H1 (cell line): Measurements from ENCODE around the gene UBE2F. TPM values are rescaled to one million over a fixed set of nuclear protein-coding genes. Genes with fewer than 3 reads are reported as not detected.
"Not testable (repeated sequence)": the region's sequence is repeated elsewhere in the genome, so short reads cannot be mapped to it uniquely, and the experiment has no call there.

Source experiments
- CTCF ChIA-PET: fragments of 300-600 bp; sonication (Branson Sonifier 250); formaldehyde crosslinking; loops from one replicate; lab custom pipeline; 2021; ENCODE audit not compliant: partially characterized antibody; lab: Charles Lee
- POLR2A ChIA-PET: fragments of 300-600 bp; sonication (Branson Sonifier 250); formaldehyde crosslinking; loops from one replicate; lab custom pipeline; 2021; ENCODE audit warnings: inconsistent platforms; ENCODE audit not compliant: partially characterized antibody; lab: Charles Lee
- DNase-seq, 2 experiments: peaks; one replicate each; pipeline versions ENCODE4 v3.0.0 to v3.0.0-alpha.2; 2010 to 2022; ENCODE audit warnings: low spot score in 2 of 2, low read depth in 1 of 2, mixed read lengths in 1 of 2
- FAIRE-seq: peaks from 2 replicates; lab custom pipeline; 2011; peaks lifted over from hg19 to GRCh38; lab: Jason Lieb, UNC
- H2AFZ ChIP-seq: 2 replicates; pipeline ENCODE4 v1.8.1; 2012; ENCODE audit warnings: low read length, inconsistent platforms
- H2AK5ac ChIP-seq: 2 replicates; pipeline ENCODE4 v1.6.1; 2013; ENCODE audit warnings: low read depth, low read length
- H2BK120ac ChIP-seq: replicated peaks from 2 replicates; pipeline ENCODE3; 2013; ENCODE audit warnings: low read depth, low read length, inconsistent platforms
- H2BK12ac ChIP-seq: 2 replicates; pipeline ENCODE4 v1.6.1; 2013; ENCODE audit warnings: low read depth, low read length
- H2BK15ac ChIP-seq: 2 replicates; pipeline ENCODE4 v1.6.1; 2013; ENCODE audit warnings: low read length
- H2BK20ac ChIP-seq: 2 replicates; pipeline ENCODE4 v1.6.1; 2013; ENCODE audit warnings: low read length
- H2BK5ac ChIP-seq: 2 replicates; pipeline ENCODE4 v1.6.1; 2013; ENCODE audit warnings: low read depth, low read length
- H3K14ac ChIP-seq: 2 replicates; pipeline ENCODE4 v1.6.1; 2013; ENCODE audit warnings: inconsistent platforms; ENCODE audit not compliant: insufficient read length
- H3K18ac ChIP-seq: 2 replicates; pipeline ENCODE4 v1.6.1; 2013; ENCODE audit warnings: low read length; ENCODE audit errors: extremely low read depth
- H3K23ac ChIP-seq: 2 replicates; pipeline ENCODE4 v1.6.1; 2013; ENCODE audit warnings: inconsistent platforms; ENCODE audit not compliant: insufficient read length
- H3K23me2 ChIP-seq: 2 replicates; pipeline ENCODE4 v1.6.1; 2013; ENCODE audit warnings: low read depth, low read length
- H3K27ac ChIP-seq: 2 replicates; pipeline ENCODE4 v1.6.1; 2011; ENCODE audit warnings: low read depth, low read length, inconsistent platforms
- H3K27me3 ChIP-seq, 4 experiments: replicated peaks in 1 of 4; 1 replicate in 1 of 4; 2 replicates in 3 of 4; pipeline versions ENCODE4 v1.6.1 to v1.8.1; 2011 to 2013; ENCODE audit warnings: low read length in 3 of 4, mild to moderate bottlenecking in 3 of 4, inconsistent platforms in 2 of 4, mixed read lengths in 2 of 4, moderate library complexity in 1 of 4; ENCODE audit not compliant: control insufficient read depth in 3 of 4, insufficient read depth in 3 of 4; ENCODE audit errors: extremely low read depth in 1 of 4
- H3K36me3 ChIP-seq, 4 experiments: 2 replicates each; pipeline versions ENCODE4 v1.6.1 to v1.8.1; 2011 to 2013; ENCODE audit warnings: mild to moderate bottlenecking in 4 of 4, low read length in 3 of 4, moderate library complexity in 2 of 4, control low read depth in 1 of 4, inconsistent platforms in 1 of 4; ENCODE audit not compliant: insufficient read depth in 4 of 4, control insufficient read depth in 2 of 4
- H3K4ac ChIP-seq: replicated peaks from 2 replicates; pipeline ENCODE3; 2013; ENCODE audit warnings: low read length, low read depth, mixed read lengths, inconsistent platforms; ENCODE audit not compliant: insufficient read length
- H3K4me1 ChIP-seq, 4 experiments: replicated peaks in 1 of 4; 1 replicate in 1 of 4; 2 replicates in 3 of 4; pipeline versions ENCODE4 v1.6.1 to v1.8.1; 2011 to 2013; ENCODE audit warnings: low read length in 3 of 4, inconsistent platforms in 2 of 4, mixed read lengths in 1 of 4; ENCODE audit not compliant: insufficient read depth in 4 of 4, control insufficient read depth in 3 of 4
- H3K4me2 ChIP-seq, 2 experiments: 2 replicates each; pipeline versions ENCODE4 v1.6.1 to v1.8.1; 2011 to 2013; ENCODE audit warnings: low read depth in 2 of 2, low read length in 2 of 2, control low read depth in 1 of 2, inconsistent platforms in 1 of 2, mild to moderate bottlenecking in 1 of 2; ENCODE audit not compliant: insufficient read depth in 1 of 2
- H3K4me3 ChIP-seq, 4 experiments: fragments of 200-600, 300-600 bp in 1 of 4; sonication (generic), shearing (Covaris generic), sonication (Bioruptor Twin) in 1 of 4; 2 replicates each; pipeline versions ENCODE4 v1.5.1 to v1.8.1; 2011 to 2016; ENCODE audit warnings: low read length in 4 of 4, low read depth in 3 of 4, control low read depth in 2 of 4, inconsistent platforms in 2 of 4, mild to moderate bottlenecking in 2 of 4, mixed read lengths in 1 of 4, moderate library complexity in 1 of 4; ENCODE audit not compliant: insufficient read depth in 2 of 4; ENCODE audit errors: extremely low read depth in 1 of 4
- H3K56ac ChIP-seq: replicated peaks from 2 replicates; pipeline ENCODE3; 2013; ENCODE audit warnings: low read depth, mild to moderate bottlenecking, mixed read lengths, low read length, inconsistent platforms; ENCODE audit not compliant: insufficient read length
- H3K79me1 ChIP-seq: 2 replicates; pipeline ENCODE4 v1.6.1; 2013; ENCODE audit warnings: low read depth, low read length, control low read depth
- H3K79me2 ChIP-seq, 2 experiments: 2 replicates each; pipeline versions ENCODE4 v1.6.1 to v1.8.1; 2012 to 2013; ENCODE audit warnings: low read length in 2 of 2, mild to moderate bottlenecking in 2 of 2, inconsistent platforms in 1 of 2; ENCODE audit not compliant: insufficient read depth in 2 of 2, control insufficient read depth in 1 of 2
- H3K9ac ChIP-seq, 4 experiments: replicated peaks in 1 of 4; 1 replicate in 1 of 4; 2 replicates in 3 of 4; pipeline versions ENCODE4 v1.6.1 to v1.8.1; 2011 to 2013; ENCODE audit warnings: low read depth in 3 of 4, low read length in 3 of 4, control low read depth in 2 of 4, mild to moderate bottlenecking in 2 of 4, moderate library complexity in 2 of 4, inconsistent platforms in 1 of 4; ENCODE audit errors: extremely low read depth in 1 of 4
- H3K9me3 ChIP-seq, 2 experiments: 2 replicates each; pipeline versions ENCODE4 v1.6.1 to v1.8.1; 2012 to 2013; ENCODE audit warnings: mild to moderate bottlenecking in 2 of 2, moderate library complexity in 2 of 2, control low read depth in 1 of 2, inconsistent platforms in 1 of 2, low read depth in 1 of 2, low read length in 1 of 2, mixed read lengths in 1 of 2; ENCODE audit not compliant: insufficient read depth in 2 of 2
- H4K20me1 ChIP-seq, 2 experiments: replicated peaks in 1 of 2; 2 replicates each; pipeline versions ENCODE3 to v1.8.1; 2011 to 2013; ENCODE audit warnings: inconsistent platforms in 2 of 2, low read length in 2 of 2, mild to moderate bottlenecking in 1 of 2; ENCODE audit not compliant: insufficient read depth in 2 of 2, control insufficient read depth in 1 of 2
- H4K5ac ChIP-seq: 2 replicates; pipeline ENCODE4 v1.6.1; 2013; ENCODE audit warnings: low read length, low read depth, mixed read lengths, inconsistent platforms; ENCODE audit not compliant: insufficient read length
- H4K8ac ChIP-seq: 2 replicates; pipeline ENCODE4 v1.8.0; 2013; ENCODE audit warnings: mild to moderate bottlenecking, moderate library complexity, low read length, inconsistent platforms; ENCODE audit not compliant: insufficient read depth; ENCODE audit errors: extremely low read depth
- H4K91ac ChIP-seq: replicated peaks from 2 replicates; pipeline ENCODE3; 2013; ENCODE audit warnings: low read length, mixed read lengths, inconsistent platforms; ENCODE audit not compliant: insufficient read length
- WGBS, 2 experiments: shearing (Covaris generic) in 1 of 2; methylation state at CpG; one replicate each; pipeline versions ENCODE4 v1.1.6 to v1.1.7; 2013 to 2015; ENCODE audit warnings: low lambda C conversion rate in 2 of 2, mixed read lengths in 2 of 2, inconsistent platforms in 1 of 2, low coverage in 1 of 2, missing lambda C conversion rate in 1 of 2; ENCODE audit not compliant: insufficient replicate concordance in 2 of 2, insufficient coverage in 1 of 2, insufficient read length in 1 of 2; ENCODE audit errors: extremely low coverage in 1 of 2, missing lambda C conversion rate in 1 of 2; 5-methylcytosine and 5-hydroxymethylcytosine counted together
- polyA plus RNA-seq, 7 experiments: library from polyadenylated mRNA; depleted of rRNA in 3 of 7; stranded (reverse) in 5 of 7; unstranded in 2 of 7; fragments of >200 nt in 5 of 7; fragments of 200-250 nt in 2 of 7; gene quantifications; 1 replicate in 5 of 7; 2 replicates in 1 of 7; 4 replicates in 1 of 7; pipeline versions ENCODE4 v1.2.1 to v1.2.3, GENCODE V29; 2011 to 2013; ENCODE audit warnings: missing spikeins in 2 of 7, mixed read lengths in 2 of 7
- total RNA-seq: library from RNA; stranded (reverse); fragmentation: NEBNext Ultra II Directional; extraction: Animal tissue kit (Norgen Biotek cat#: 25700); gene quantifications from 2 replicates; pipeline ENCODE4 v1.2.1, GENCODE V29; 2021

The UBE2F gene
- total and polyA plus RNA-seq, 2 of the 8 experiments (the other 6 are each of a cell fraction or from before 2014, with no cell fraction given) = 43.3 to 59.8 TPM

GRCh38 chr2:237981621-237982020, 14.8 kb downstream of the UBE2F start:
- H2BK12ac ChIP-seq, H2BK120ac ChIP-seq, H3K4me2 ChIP-seq, H3K4me3 ChIP-seq, H3K27ac ChIP-seq, H3K4ac ChIP-seq, H3K23me2 ChIP-seq, H3K36me3 ChIP-seq, H3K18ac ChIP-seq, H3K4me1 ChIP-seq, H2BK20ac ChIP-seq, FAIRE-seq, H3K23ac ChIP-seq, H2AFZ ChIP-seq, H3K56ac ChIP-seq, H2BK15ac ChIP-seq, H2AK5ac ChIP-seq, H4K8ac ChIP-seq, POLR2A ChIA-PET, H4K5ac ChIP-seq, DNase-seq, H2BK5ac ChIP-seq, H3K14ac ChIP-seq, H3K9me3 ChIP-seq, H3K9ac ChIP-seq, H4K91ac ChIP-seq, H3K27me3 ChIP-seq: not testable (repeated sequence)
- H3K79me2 ChIP-seq = peaks cover 5 to 86% of the 10 kb centered on the region in 2 experiments; a peak in 3 of 4 replicates
- CTCF ChIA-PET = interaction anchor here (0.6 to 4.7 kb wide), 4 partner anchors 12 to 1162 kb away, joined by 3 to 24 read pairs (median 4); no protein-coding TSS in a partner anchor
- 85% methylated on average over 5 of the region's 5 CpGs; no CpG with 5 or more reads in 1 of the 2 experiments for WGBS, 2 experiments
- H4K20me1 ChIP-seq = peaks cover 2 to 22% of the 10 kb centered on the region in 2 experiments
- H3K79me1 ChIP-seq = peaks cover 25% of the 10 kb centered on the region
